ENCODE measurements around the gene MRNIP.

GRCh38 chr5:179862296-179862695 lies 3.7 kb upstream of the MRNIP start:
- TF ChIP-seq ZFP3 (CRISPR knock-in tag; IDR thresholded peaks at IDR 0.05) (no peak), ARNTL (CRISPR knock-in tag; IDR thresholded peaks at IDR 0.05; ENCODE audit: borderline replicate concordance, low read depth) (no peak), ZC3H10 (CRISPR knock-in tag; IDR thresholded peaks at IDR 0.05) (no peak), CSRNP3 (CRISPR knock-in tag; IDR thresholded peaks at IDR 0.05) (no peak), ZNF70 (CRISPR knock-in tag; IDR thresholded peaks at IDR 0.05) (no peak), GLIS3 (CRISPR knock-in tag; IDR thresholded peaks at IDR 0.05) (no peak), CREB5 (CRISPR knock-in tag; IDR thresholded peaks at IDR 0.05; ENCODE audit: low read depth) (no peak), RARB (CRISPR knock-in tag; IDR thresholded peaks at IDR 0.05) (no peak), POU6F1 (CRISPR knock-in tag; IDR thresholded peaks at IDR 0.05; ENCODE audit: borderline replicate concordance, low read depth) (no peak), TSHZ2 (CRISPR knock-in tag; IDR thresholded peaks at IDR 0.05) (no peak), ISL1 (CRISPR knock-in tag; IDR thresholded peaks at IDR 0.05) (no peak)
